Measurements from ENCODE around the gene METAP1D.

DNA sequence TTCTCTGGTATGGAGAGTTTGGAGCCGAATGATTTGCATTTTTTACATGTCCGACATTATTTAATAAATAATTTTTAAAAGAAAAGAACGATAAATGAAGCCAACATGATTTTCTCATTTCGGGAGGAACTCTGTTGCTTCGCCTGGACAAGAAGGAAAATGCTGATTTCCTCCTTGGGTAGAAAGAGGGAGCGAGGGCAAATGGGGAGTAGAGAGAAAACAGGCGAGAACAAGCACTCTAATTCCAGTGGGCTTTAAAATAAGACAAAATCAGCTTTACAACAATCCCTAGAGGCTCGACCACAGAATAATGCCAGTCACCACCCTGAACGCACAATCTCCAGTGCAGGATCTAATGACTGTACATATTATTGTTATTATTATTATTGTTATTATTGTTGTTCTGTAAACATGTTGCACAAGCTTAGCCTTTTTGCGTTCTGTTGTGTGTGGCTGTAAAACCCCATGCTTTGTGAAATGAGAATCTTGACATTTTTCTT lies 89.3 kb downstream of the METAP1D start:
- TF ChIP-seq POLR2AphosphoS5 (IDR thresholded peaks at IDR 0.05; ENCODE audit: low read depth, low read length) (no peak), TCF7L2 (IDR thresholded peaks at IDR 0.05; ENCODE audit: low read depth, low read length) (no peak), SIN3A (IDR thresholded peaks at IDR 0.05; ENCODE audit: borderline replicate concordance, insufficient read depth, low read depth, low read length) (no peak)
- TF ChIP-seq, protein P1, sequence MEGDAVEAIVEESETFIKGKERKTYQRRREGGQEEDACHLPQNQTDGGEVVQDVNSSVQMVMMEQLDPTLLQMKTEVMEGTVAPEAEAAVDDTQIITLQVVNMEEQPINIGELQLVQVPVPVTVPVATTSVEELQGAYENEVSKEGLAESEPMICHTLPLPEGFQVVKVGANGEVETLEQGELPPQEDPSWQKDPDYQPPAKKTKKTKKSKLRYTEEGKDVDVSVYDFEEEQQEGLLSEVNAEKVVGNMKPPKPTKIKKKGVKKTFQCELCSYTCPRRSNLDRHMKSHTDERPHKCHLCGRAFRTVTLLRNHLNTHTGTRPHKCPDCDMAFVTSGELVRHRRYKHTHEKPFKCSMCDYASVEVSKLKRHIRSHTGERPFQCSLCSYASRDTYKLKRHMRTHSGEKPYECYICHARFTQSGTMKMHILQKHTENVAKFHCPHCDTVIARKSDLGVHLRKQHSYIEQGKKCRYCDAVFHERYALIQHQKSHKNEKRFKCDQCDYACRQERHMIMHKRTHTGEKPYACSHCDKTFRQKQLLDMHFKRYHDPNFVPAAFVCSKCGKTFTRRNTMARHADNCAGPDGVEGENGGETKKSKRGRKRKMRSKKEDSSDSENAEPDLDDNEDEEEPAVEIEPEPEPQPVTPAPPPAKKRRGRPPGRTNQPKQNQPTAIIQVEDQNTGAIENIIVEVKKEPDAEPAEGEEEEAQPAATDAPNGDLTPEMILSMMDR (IDR thresholded peaks at IDR 0.05) = no peak
- TF ChIP-seq, protein P2, sequence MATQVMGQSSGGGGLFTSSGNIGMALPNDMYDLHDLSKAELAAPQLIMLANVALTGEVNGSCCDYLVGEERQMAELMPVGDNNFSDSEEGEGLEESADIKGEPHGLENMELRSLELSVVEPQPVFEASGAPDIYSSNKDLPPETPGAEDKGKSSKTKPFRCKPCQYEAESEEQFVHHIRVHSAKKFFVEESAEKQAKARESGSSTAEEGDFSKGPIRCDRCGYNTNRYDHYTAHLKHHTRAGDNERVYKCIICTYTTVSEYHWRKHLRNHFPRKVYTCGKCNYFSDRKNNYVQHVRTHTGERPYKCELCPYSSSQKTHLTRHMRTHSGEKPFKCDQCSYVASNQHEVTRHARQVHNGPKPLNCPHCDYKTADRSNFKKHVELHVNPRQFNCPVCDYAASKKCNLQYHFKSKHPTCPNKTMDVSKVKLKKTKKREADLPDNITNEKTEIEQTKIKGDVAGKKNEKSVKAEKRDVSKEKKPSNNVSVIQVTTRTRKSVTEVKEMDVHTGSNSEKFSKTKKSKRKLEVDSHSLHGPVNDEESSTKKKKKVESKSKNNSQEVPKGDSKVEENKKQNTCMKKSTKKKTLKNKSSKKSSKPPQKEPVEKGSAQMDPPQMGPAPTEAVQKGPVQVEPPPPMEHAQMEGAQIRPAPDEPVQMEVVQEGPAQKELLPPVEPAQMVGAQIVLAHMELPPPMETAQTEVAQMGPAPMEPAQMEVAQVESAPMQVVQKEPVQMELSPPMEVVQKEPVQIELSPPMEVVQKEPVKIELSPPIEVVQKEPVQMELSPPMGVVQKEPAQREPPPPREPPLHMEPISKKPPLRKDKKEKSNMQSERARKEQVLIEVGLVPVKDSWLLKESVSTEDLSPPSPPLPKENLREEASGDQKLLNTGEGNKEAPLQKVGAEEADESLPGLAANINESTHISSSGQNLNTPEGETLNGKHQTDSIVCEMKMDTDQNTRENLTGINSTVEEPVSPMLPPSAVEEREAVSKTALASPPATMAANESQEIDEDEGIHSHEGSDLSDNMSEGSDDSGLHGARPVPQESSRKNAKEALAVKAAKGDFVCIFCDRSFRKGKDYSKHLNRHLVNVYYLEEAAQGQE (IDR thresholded peaks at IDR 0.05; ENCODE audit: insufficient read depth in 1 of 2, low read depth in 2 of 2, low read length in 1 of 2) = no peak

All from Panc1 (cell line).